ENCODE results near the gene FAHD1.

DNA sequence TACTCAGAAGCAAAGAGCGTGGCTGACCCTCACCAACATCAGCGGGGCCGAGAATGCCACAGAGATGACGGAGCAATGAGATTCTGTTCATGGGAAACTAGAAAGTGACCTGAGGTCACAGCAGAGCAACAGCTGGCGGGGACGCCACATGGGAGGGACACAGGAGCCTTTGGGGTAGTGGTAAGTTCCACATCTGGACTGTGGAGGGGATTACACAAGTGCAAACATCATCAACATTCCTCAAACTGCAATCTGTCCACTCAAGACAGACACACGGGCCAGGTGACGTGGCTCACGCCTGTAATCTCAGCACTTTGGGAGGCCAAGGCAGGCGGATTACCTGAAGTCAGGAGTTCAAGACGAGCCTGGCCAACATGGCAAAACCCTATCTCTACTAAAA lies 11.5 kb upstream of the FAHD1 start:
- TF ChIP-seq POLR2A (IDR thresholded peaks at IDR 0.05), result no peak
- TF ChIP-seq, protein P1, sequence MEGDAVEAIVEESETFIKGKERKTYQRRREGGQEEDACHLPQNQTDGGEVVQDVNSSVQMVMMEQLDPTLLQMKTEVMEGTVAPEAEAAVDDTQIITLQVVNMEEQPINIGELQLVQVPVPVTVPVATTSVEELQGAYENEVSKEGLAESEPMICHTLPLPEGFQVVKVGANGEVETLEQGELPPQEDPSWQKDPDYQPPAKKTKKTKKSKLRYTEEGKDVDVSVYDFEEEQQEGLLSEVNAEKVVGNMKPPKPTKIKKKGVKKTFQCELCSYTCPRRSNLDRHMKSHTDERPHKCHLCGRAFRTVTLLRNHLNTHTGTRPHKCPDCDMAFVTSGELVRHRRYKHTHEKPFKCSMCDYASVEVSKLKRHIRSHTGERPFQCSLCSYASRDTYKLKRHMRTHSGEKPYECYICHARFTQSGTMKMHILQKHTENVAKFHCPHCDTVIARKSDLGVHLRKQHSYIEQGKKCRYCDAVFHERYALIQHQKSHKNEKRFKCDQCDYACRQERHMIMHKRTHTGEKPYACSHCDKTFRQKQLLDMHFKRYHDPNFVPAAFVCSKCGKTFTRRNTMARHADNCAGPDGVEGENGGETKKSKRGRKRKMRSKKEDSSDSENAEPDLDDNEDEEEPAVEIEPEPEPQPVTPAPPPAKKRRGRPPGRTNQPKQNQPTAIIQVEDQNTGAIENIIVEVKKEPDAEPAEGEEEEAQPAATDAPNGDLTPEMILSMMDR (IDR thresholded peaks at IDR 0.05), result no peak
